ENCODE results near the gene WDR73.
"Not testable (repeated sequence)": the region's sequence is repeated elsewhere in the genome, so short reads cannot be mapped to it uniquely, and the experiment has no call there.

The WDR73 gene

GRCh38 chr15:84690342-84690741, 36.3 kb upstream of the WDR73 start:
- in situ Hi-C loops (cut with MboI; ENCODE audit: low pct_unique_long_range_greater_than_20kb, low sequenced_read_pairs, unreplicated experiment) = no loop called here
- DNase-seq (ENCODE audit: low spot score) = no peak
- TF ChIP-seq CTCF (IDR thresholded peaks at IDR 0.05; ENCODE audit: extremely low read depth, insufficient read depth, missing control alignments) = no peak

- in situ Hi-C loops (cut with MboI; ENCODE audit: low pct_unique_long_range_greater_than_20kb, low sequenced_read_pairs, unreplicated experiment) = no loop called here
Measured at GRCh38 chr15:84689858-84690257, 35.8 kb upstream of the WDR73 start.

DNA sequence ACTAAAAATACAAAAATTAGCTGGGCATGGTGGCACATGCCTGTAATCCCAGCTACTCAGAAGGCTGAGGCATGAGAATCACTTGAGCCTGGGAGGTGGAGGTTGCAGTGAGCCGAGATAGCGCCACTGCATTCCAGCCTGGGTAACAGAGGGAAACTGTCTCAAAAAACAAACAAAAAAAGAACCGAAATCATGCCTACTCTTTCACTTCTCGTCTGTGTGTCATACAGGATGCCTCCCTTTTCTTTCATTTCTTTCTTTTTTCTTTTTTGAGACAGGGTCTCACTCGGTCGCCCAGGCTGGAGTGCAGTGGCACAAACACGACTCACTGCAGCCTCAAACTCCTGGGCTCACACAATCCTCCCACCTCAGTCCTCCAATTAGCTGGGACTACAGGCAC, 32.4 kb upstream of the WDR73 start:
- in situ Hi-C loops (cut with MboI; ENCODE audit: low pct_unique_long_range_greater_than_20kb, low sequenced_read_pairs, unreplicated experiment); DNase-seq (ENCODE audit: low spot score): not testable (repeated sequence)

More at GRCh38 chr15:84689858-84690257, 35.8 kb upstream of the WDR73 start:
- TF ChIP-seq CTCF (IDR thresholded peaks at IDR 0.05; ENCODE audit: extremely low read depth, insufficient read depth, missing control alignments) = no peak
- DNase-seq (ENCODE audit: low spot score) = no peak

DNA sequence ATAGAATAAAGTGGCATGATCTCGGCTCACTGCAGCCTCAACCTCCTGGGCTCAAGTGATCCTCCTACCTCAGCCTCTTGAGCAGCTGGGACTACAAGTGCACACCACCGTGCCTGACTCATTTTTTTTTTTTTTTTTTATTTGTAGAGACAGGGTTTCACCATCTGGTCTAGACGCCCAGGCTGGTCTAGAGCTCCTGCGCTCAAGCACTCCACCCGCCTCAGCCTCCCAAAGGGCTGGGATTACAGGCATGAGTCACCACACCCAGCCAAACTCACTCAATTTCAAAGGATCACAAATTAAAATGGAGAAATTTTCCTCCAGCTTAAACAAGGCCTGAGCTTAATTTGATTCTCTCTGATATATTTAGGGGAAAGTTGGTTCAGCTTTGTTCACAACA, 31.2 kb upstream of the WDR73 start:
- in situ Hi-C loops (cut with MboI; ENCODE audit: low pct_unique_long_range_greater_than_20kb, low sequenced_read_pairs, unreplicated experiment) = no loop called here
- DNase-seq (ENCODE audit: low spot score) = no peak
- no peak for TF ChIP-seq CTCF (IDR thresholded peaks at IDR 0.05; ENCODE audit: extremely low read depth, insufficient read depth, missing control alignments)

DNA sequence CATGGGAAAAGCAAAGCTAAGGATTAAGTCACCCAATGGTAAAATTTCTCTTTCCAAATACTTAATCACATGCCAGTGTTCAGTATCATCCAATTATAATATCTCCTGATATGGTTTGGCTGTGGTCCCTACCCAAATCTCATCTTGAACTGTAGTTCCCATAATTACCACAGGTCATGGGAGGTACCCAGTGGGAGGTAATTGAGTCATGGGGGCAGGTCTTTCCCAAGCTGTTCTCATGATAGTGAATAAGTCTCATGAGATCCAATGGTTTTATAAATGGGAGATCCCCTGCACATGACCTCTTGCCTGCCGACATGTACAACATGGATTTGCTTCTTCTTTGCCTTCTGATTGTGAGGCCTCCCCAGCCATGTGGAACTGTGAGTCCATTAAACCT, 30.0 kb upstream of the WDR73 start:
- TF ChIP-seq CTCF (IDR thresholded peaks at IDR 0.05; ENCODE audit: extremely low read depth, insufficient read depth, missing control alignments) = no peak
- no peak for DNase-seq (ENCODE audit: low spot score)
- in situ Hi-C loops (cut with MboI; ENCODE audit: low pct_unique_long_range_greater_than_20kb, low sequenced_read_pairs, unreplicated experiment) = no loop called here

GRCh38 chr15:84681831-84682230, 27.7 kb upstream of the WDR73 start:
- in situ Hi-C loops (cut with MboI; ENCODE audit: low pct_unique_long_range_greater_than_20kb, low sequenced_read_pairs, unreplicated experiment) = no loop called here
- DNase-seq (ENCODE audit: low spot score) = no peak
- TF ChIP-seq CTCF (IDR thresholded peaks at IDR 0.05; ENCODE audit: extremely low read depth, insufficient read depth, missing control alignments) = no peak

DNA sequence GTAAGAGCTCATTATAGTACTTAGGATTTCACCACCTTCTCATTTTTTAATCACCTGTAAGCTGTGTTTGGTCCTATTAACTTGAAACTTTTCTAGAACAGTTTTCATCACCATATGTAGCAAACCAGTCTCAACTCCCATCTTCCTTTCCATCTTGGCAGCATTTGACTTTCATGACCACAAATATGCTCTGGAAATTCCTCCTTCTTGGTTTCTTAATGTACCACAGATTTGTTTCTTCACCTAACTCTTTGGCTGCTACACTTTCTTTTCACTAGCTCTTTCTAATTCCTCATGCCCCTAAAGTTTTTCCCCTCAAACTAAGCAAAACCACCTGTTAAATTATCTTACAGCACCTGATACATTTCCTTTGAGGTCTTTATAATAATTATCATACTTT, 17.1 kb upstream of the WDR73 start:
- no peak for TF ChIP-seq CTCF (IDR thresholded peaks at IDR 0.05; ENCODE audit: extremely low read depth, insufficient read depth, missing control alignments)
- in situ Hi-C loops (cut with MboI; ENCODE audit: low pct_unique_long_range_greater_than_20kb, low sequenced_read_pairs, unreplicated experiment) = no loop called here
- no peak for DNase-seq (ENCODE audit: low spot score)

All from GM13977 (cell line).